Activated CD4-positive, alpha-beta T cell treated with anti-CD3 and anti-CD28 coated beads, Interleukin-2, Interleukin-6, amounts not matched to agents 100 ng/mL and 50 ng/mL, durations not matched to agents 16 hours and 8 hours (primary cell): ENCODE measurements around the gene TRIM67.

Source experiments
- DNase-seq: peaks from one replicate; pipeline ENCODE4 v3.0.0-alpha.2; 2020

The TRIM67 gene

GRCh38 chr1:231185391-231185790 is 23.5 kb downstream of the TRIM67 start:
- no peak for DNase-seq

GRCh38 chr1:231186356-231187115 is 24.7 kb downstream of the TRIM67 start:
- DNase-seq: no peak

- DNase-seq: no peak
These were observed 25.7 kb downstream of the TRIM67 start for GRCh38 chr1:231187571-231187970.

GRCh38 chr1:231188072-231188471 is 26.2 kb downstream of the TRIM67 start:
- no peak for DNase-seq

GRCh38 chr1:231188768-231189167 is 26.9 kb downstream of the TRIM67 start:
- DNase-seq: no peak

GRCh38 chr1:231189683-231190270 is 27.9 kb downstream of the TRIM67 start:
- DNase-seq: no peak

GRCh38 chr1:231190456-231190855 is 28.6 kb downstream of the TRIM67 start:
- DNase-seq: no peak

- no peak for DNase-seq
These were observed 30.8 kb downstream of the TRIM67 start for GRCh38 chr1:231192620-231193163.

GRCh38 chr1:231193710-231194340 is 32.0 kb downstream of the TRIM67 start:
- no peak for DNase-seq

GRCh38 chr1:231194476-231194842 is 32.6 kb downstream of the TRIM67 start:
- DNase-seq: no peak

- no peak for DNase-seq
These were observed 33.1 kb downstream of the TRIM67 start for GRCh38 chr1:231194843-231195516.

GRCh38 chr1:231196307-231196706 is 34.4 kb downstream of the TRIM67 start:
- DNase-seq: no peak

GRCh38 chr1:231196728-231197127 is 34.9 kb downstream of the TRIM67 start:
- no peak for DNase-seq

- no peak for DNase-seq
These were observed 38.0 kb downstream of the TRIM67 start for GRCh38 chr1:231199868-231200267.

- DNase-seq: no peak
These were observed 38.7 kb downstream of the TRIM67 start for GRCh38 chr1:231200388-231201031.

- no peak for DNase-seq
These were observed 39.6 kb downstream of the TRIM67 start for GRCh38 chr1:231201375-231201978.

- DNase-seq: no peak
These were observed 40.2 kb downstream of the TRIM67 start for GRCh38 chr1:231201979-231202633.

- no peak for DNase-seq
These were observed 41.6 kb downstream of the TRIM67 start for GRCh38 chr1:231203259-231204057.

- DNase-seq: no peak
These were observed 45.0 kb downstream of the TRIM67 start for GRCh38 chr1:231206856-231207255.

- DNase-seq: no peak
These were observed 45.6 kb downstream of the TRIM67 start for GRCh38 chr1:231207437-231207836.

- DNase-seq: no peak
These were observed 47.1 kb downstream of the TRIM67 start for GRCh38 chr1:231208980-231209379.
